IMR-90 (cell line): ENCODE data around the gene NET1.

Experiments used
- BHLHE40 ChIP-seq: fragments of 150-350 bp; IDR thresholded peaks from 2 replicates; pipeline ENCODE4 v1.6.1; 2016; ENCODE audit warnings: mild to moderate bottlenecking, low read depth, low read length
- CEBPB ChIP-seq: IDR thresholded peaks from 2 replicates; pipeline ENCODE4 v1.6.1; 2012; ENCODE audit warnings: low read depth, low read length, improper control_type of control experiment
- CHD1 ChIP-seq: IDR thresholded peaks from 2 replicates; pipeline ENCODE4 v1.6.1; 2012; ENCODE audit warnings: low read depth, low read length, improper control_type of control experiment
- CTCF ChIP-seq: conservative IDR thresholded peaks from 2 replicates; pipeline ENCODE4 v1.5.1; 2012; ENCODE audit warnings: mild to moderate bottlenecking, low read depth, low read length, improper control_type of control experiment
- FOS ChIP-seq: fragments of 150-350 bp; IDR thresholded peaks from 2 replicates; pipeline ENCODE4 v1.6.1; 2016; ENCODE audit warnings: low read depth, low read length
- MAFK ChIP-seq: IDR thresholded peaks from 2 replicates; pipeline ENCODE4 v1.6.1; 2012; ENCODE audit warnings: low read depth, low read length, improper control_type of control experiment
- MAZ ChIP-seq: IDR thresholded peaks from 2 replicates; pipeline ENCODE4 v1.6.1; 2012; ENCODE audit warnings: low read depth, mild to moderate bottlenecking, low read length, improper control_type of control experiment, moderate library complexity, borderline replicate concordance
- MXI1 ChIP-seq: IDR thresholded peaks from 2 replicates; pipeline ENCODE4 v1.6.1; 2012; ENCODE audit warnings: low read depth, mild to moderate bottlenecking, low read length, moderate library complexity, borderline replicate concordance
- POLR2A ChIP-seq: IDR thresholded peaks from 2 replicates; pipeline ENCODE4 v1.6.1; 2012; ENCODE audit warnings: mild to moderate bottlenecking, low read depth, low read length
- RAD21 ChIP-seq: IDR thresholded peaks from 2 replicates; pipeline ENCODE4 v1.6.1; 2012; ENCODE audit warnings: low read length, improper control_type of control experiment
- RCOR1 ChIP-seq: IDR thresholded peaks from 2 replicates; pipeline ENCODE4 v1.6.1; 2012; ENCODE audit warnings: mild to moderate bottlenecking, low read length, improper control_type of control experiment; ENCODE audit not compliant: insufficient replicate concordance
- RFX5 ChIP-seq: IDR thresholded peaks from 2 replicates; pipeline ENCODE4 v1.8.0; 2012; ENCODE audit warnings: low read depth, mild to moderate bottlenecking, low read length, moderate library complexity
- SMC3 ChIP-seq: fragments of 150-350 bp; IDR thresholded peaks from 2 replicates; pipeline ENCODE4 v1.6.1; 2016; ENCODE audit warnings: low read depth, mild to moderate bottlenecking, antibody characterized with exemption, low read length, moderate library complexity
- USF2 ChIP-seq: fragments of 150-350 bp; IDR thresholded peaks from 2 replicates; pipeline ENCODE4 v1.6.1; 2017; ENCODE audit warnings: mild to moderate bottlenecking, antibody characterized with exemption, low read length, low read depth

- no peak for TF ChIP-seq CEBPB
- TF ChIP-seq POLR2A: no peak
- TF ChIP-seq SMC3: no peak
- no peak for TF ChIP-seq CTCF
- TF ChIP-seq RFX5: no peak
- no peak for TF ChIP-seq BHLHE40
- no peak for TF ChIP-seq MAFK
- no peak for TF ChIP-seq RAD21
- TF ChIP-seq USF2: no peak
- no peak for TF ChIP-seq FOS
- TF ChIP-seq MAZ: no peak
- TF ChIP-seq MXI1: no peak
- TF ChIP-seq RCOR1: no peak
- TF ChIP-seq CHD1: no peak
Measured at GRCh38 chr10:5364890-5365338, 47.4 kb upstream of the NET1 start, which contains the start of gene UCN3.
